Measurements from ENCODE around the gene MTX3. TPM values are rescaled to one million over a fixed set of nuclear protein-coding genes. Genes with fewer than 3 reads are reported as not detected.
A peak's percentile ranks its signal among the peaks of the same experiment; 100 is the strongest.

MTX3 gene
- total RNA-seq, 2 experiments from 2014 or later, result 13.3 to 16.8 TPM

DNA sequence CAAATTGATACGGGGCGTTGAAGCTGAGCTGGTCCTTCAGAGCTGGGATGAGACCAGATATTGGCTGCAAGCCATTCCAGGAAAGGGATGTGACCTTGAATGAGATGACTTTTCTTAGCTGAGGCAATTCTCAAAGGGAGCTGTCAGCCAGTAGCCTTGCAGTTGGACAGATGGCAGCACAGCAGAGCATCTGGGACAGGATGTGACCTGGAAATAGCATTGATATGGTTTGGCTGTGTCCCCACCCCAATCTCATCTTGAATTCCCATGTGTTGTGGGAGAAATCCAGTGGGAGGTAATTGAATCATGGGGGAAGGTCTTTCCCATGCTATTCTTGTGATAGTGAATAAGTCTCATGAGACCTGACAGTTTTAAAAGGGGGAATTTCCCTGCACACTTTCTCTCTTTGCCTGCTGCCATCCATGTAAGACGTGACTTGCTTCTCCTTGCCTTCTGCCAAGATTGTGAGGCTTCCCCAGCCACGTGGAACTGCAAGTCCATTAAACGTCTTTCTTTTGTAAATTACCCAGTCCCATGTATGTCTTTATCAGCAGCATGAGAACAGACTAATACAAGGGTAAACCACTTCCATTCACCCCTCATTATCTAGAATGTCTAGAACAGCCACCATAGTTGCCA lies 19.8 kb upstream of the MTX3 start:
- Mint-ChIP-seq H3K27ac (no peak overlapping the region), H3K9me3 (no peaks in the 10 kb centered on the region), H3K27me3 (no peaks in the 10 kb centered on the region), H3K36me3 (peaks cover 5% of the 10 kb centered on the region), H3K4me3 (no peak overlapping the region), H3K4me1 (ENCODE audit: low read depth) (no peaks in the 10 kb centered on the region)
- POLR2A ChIA-PET, result no interaction called here
- DNase-seq, result no peak
- CTCF ChIA-PET, result interaction anchor here (0.7 to 1.0 kb wide), 3 partner anchors 64 to 73 kb away, joined by 3 read pairs; no protein-coding TSS in a partner anchor
- intact Hi-C loops (cut with micrococcal nuclease), result no loop called here

GRCh38 chr5:80008995-80009765 lies 18.1 kb upstream of the MTX3 start:
- intact Hi-C loops (cut with micrococcal nuclease), result no loop called here
- Mint-ChIP-seq H3K9me3 (no peaks in the 10 kb centered on the region), H3K27ac (no peak overlapping the region), H3K4me1 (ENCODE audit: low read depth) (no peaks in the 10 kb centered on the region), H3K27me3 (no peaks in the 10 kb centered on the region), H3K4me3 (no peak overlapping the region), H3K36me3 (peaks cover 5% of the 10 kb centered on the region)
- no peak for DNase-seq
- ChIA-PET POLR2A (no interaction called here), CTCF (interaction anchor here (0.5 kb wide), 1 partner anchor 38 kb away, joined by 3 read pairs; no protein-coding TSS in a partner anchor)

- no peak overlapping the region for H3K27ac Mint-ChIP-seq
- no peaks in the 10 kb centered on the region for H3K9me3 Mint-ChIP-seq
- H3K27me3 Mint-ChIP-seq, result no peaks in the 10 kb centered on the region
- no peak overlapping the region for H3K4me3 Mint-ChIP-seq
- intact Hi-C loops (cut with micrococcal nuclease), result no loop called here
- peaks cover 7% of the 10 kb centered on the region for H3K36me3 Mint-ChIP-seq
- ChIA-PET CTCF (interaction anchor here (1.4 kb wide), 1 partner anchor 81 kb away, joined by 6 read pairs; no protein-coding TSS in a partner anchor), POLR2A (no interaction called here)
- H3K4me1 Mint-ChIP-seq (ENCODE audit: low read depth), result no peaks in the 10 kb centered on the region
- DNase-seq, result no peak
Measured at GRCh38 chr5:80002677-80003076, 11.6 kb upstream of the MTX3 start.

DNA sequence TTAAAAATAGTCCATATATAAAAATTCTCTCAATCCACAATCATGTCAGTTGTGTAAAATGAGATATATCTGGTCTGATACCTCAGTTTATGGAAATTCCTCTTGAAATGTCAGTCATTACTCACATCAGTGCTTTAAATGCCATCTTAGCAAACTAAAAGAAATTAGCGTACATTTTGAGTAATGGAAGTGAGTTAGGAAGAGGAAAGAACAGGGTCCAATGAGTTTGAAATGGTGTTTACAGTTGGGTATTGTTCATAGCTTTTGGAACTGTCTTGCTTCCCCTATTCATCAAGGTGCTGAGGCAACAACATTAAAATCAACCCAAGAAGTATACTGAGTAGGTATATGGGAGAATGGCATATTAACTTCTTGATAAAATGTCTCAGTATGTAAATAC lies 8.7 kb upstream of the MTX3 start:
- no peak for DNase-seq
- CTCF ChIA-PET, result no interaction called here
- Mint-ChIP-seq H3K36me3 (peaks cover 4% of the 10 kb centered on the region), H3K9me3 (no peaks in the 10 kb centered on the region), H3K4me3 (no peak overlapping the region), H3K27ac (no peak overlapping the region), H3K4me1 (ENCODE audit: low read depth) (no peaks in the 10 kb centered on the region), H3K27me3 (peaks cover 2% of the 10 kb centered on the region)
- POLR2A ChIA-PET, result no interaction called here
- intact Hi-C loops (cut with micrococcal nuclease), result loop anchor here (10.0 kb wide), 1 partner anchor 275 kb away; no protein-coding TSS in a partner anchor

GRCh38 chr5:79992891-79993657 lies 2.0 kb upstream of the MTX3 start:
- no peak overlapping the region for H3K4me3 Mint-ChIP-seq
- peaks cover 27% of the 10 kb centered on the region for H3K4me1 Mint-ChIP-seq (ENCODE audit: low read depth)
- peaks cover 10% of the 10 kb centered on the region for H3K36me3 Mint-ChIP-seq
- no peaks in the 10 kb centered on the region for H3K9me3 Mint-ChIP-seq
- peaks cover 2% of the 10 kb centered on the region for H3K27me3 Mint-ChIP-seq
- DNase-seq, result no peak
- ChIA-PET POLR2A (interaction anchor here (1.1 kb wide), 1 partner anchor 30 kb away, joined by 3 read pairs; no protein-coding TSS in a partner anchor), CTCF (interaction anchor here (0.5 to 1.5 kb wide), 2 partner anchors 15 to 44 kb away, joined by 3 to 6 read pairs; no protein-coding TSS in a partner anchor)
- intact Hi-C loops (cut with micrococcal nuclease), result loop anchor here (5.0 to 10.0 kb wide), 4 partner anchors 199 to 414 kb away; partner anchors contain the start of genes TENT2 and ZFYVE16
- H3K27ac Mint-ChIP-seq, result no peak overlapping the region

DNA sequence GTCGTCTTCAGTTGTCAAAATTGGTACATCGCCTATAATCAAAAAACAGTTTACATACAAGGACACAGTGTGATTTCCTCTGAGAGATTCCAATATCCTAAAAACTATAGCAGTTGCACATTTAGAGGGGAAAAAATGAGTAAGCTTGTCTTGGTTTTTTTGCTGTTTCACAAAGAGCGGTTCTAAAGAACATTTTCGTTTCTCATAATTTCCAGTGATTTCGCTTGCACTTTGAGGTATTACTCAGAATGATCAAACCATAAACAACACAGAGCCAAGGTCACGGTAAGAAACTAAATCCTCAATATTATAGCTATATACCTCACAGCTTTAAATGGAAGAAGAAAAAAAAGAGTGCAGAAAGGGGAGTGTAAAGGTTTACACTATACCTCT lies 861 bp downstream of the MTX3 start:
- CTCF ChIA-PET, result interaction anchor here (0.6 to 2.7 kb wide), 7 partner anchors 27 to 569 kb away, joined by 3 to 13 read pairs (median 4); no protein-coding TSS in a partner anchor
- Mint-ChIP-seq H3K4me3 (peak overlapping the region; percentile 84), H3K27ac (peak overlapping the region; percentile 96), H3K36me3 (peaks cover 28% of the 10 kb centered on the region), H3K27me3 (no peaks in the 10 kb centered on the region), H3K9me3 (no peaks in the 10 kb centered on the region), H3K4me1 (ENCODE audit: low read depth) (peaks cover 41% of the 10 kb centered on the region)
- POLR2A ChIA-PET, result interaction anchor here (0.6 to 1.9 kb wide), 10 partner anchors 10 to 756 kb away, joined by 3 to 37 read pairs (median 5); partner anchors contain the start of genes HOMER1 and SERINC5
- intact Hi-C loops (cut with micrococcal nuclease), result loop anchor here (1.0 to 10.0 kb wide), 15 partner anchors 9 to 477 kb away; partner anchors contain the start of genes TENT2 and ZFYVE16
- no peak for DNase-seq

- ChIA-PET CTCF (no interaction called here), POLR2A (no interaction called here)
- H3K9me3 Mint-ChIP-seq, result no peaks in the 10 kb centered on the region
- H3K4me3 Mint-ChIP-seq, result no peak overlapping the region
- peaks cover 51% of the 10 kb centered on the region for H3K36me3 Mint-ChIP-seq
- no peak overlapping the region for H3K27ac Mint-ChIP-seq
- intact Hi-C loops (cut with micrococcal nuclease), result no loop called here
- DNase-seq, result no peak
- H3K4me1 Mint-ChIP-seq (ENCODE audit: low read depth), result peaks cover 57% of the 10 kb centered on the region
- H3K27me3 Mint-ChIP-seq, result no peaks in the 10 kb centered on the region
Measured at GRCh38 chr5:79986260-79986659, 4.8 kb downstream of the MTX3 start.

GRCh38 chr5:79985288-79985687 lies 5.8 kb downstream of the MTX3 start:
- peaks cover 56% of the 10 kb centered on the region for H3K36me3 Mint-ChIP-seq
- H3K4me1 Mint-ChIP-seq (ENCODE audit: low read depth), result peaks cover 62% of the 10 kb centered on the region
- no peaks in the 10 kb centered on the region for H3K9me3 Mint-ChIP-seq
- no peak for DNase-seq
- H3K4me3 Mint-ChIP-seq, result no peak overlapping the region
- no peaks in the 10 kb centered on the region for H3K27me3 Mint-ChIP-seq
- ChIA-PET POLR2A (interaction anchor here (1.2 kb wide), 1 partner anchor 10 kb away, joined by 3 read pairs; no protein-coding TSS in a partner anchor), CTCF (no interaction called here)
- no peak overlapping the region for H3K27ac Mint-ChIP-seq
- intact Hi-C loops (cut with micrococcal nuclease), result no loop called here

- no peak overlapping the region for H3K4me3 Mint-ChIP-seq
- peaks cover 57% of the 10 kb centered on the region for H3K36me3 Mint-ChIP-seq
- no peaks in the 10 kb centered on the region for H3K27me3 Mint-ChIP-seq
- intact Hi-C loops (cut with micrococcal nuclease), result no loop called here
- H3K4me1 Mint-ChIP-seq (ENCODE audit: low read depth), result peaks cover 57% of the 10 kb centered on the region
- POLR2A ChIA-PET, result interaction anchor here (0.6 to 2.9 kb wide), 3 partner anchors 9 to 770 kb away, joined by 3 to 6 read pairs (median 4); no protein-coding TSS in a partner anchor
- CTCF ChIA-PET, result interaction anchor here (0.6 to 1.3 kb wide), 2 partner anchors 14 to 415 kb away, joined by 3 read pairs; no protein-coding TSS in a partner anchor
- DNase-seq, result no peak
- H3K27ac Mint-ChIP-seq, result peak overlapping the region; percentile 70
- H3K9me3 Mint-ChIP-seq, result no peaks in the 10 kb centered on the region
Measured at GRCh38 chr5:79984363-79984762, 6.7 kb downstream of the MTX3 start.

- ChIA-PET CTCF (interaction anchor here (1.3 kb wide), 1 partner anchor 13 kb away, joined by 3 read pairs; no protein-coding TSS in a partner anchor), POLR2A (interaction anchor here (1.0 to 2.9 kb wide), 2 partner anchors 18 to 20 kb away, joined by 3 to 6 read pairs; no protein-coding TSS in a partner anchor)
- Mint-ChIP-seq H3K4me1 (ENCODE audit: low read depth) (peaks cover 53% of the 10 kb centered on the region), H3K36me3 (peaks cover 56% of the 10 kb centered on the region), H3K9me3 (no peaks in the 10 kb centered on the region), H3K4me3 (no peak overlapping the region), H3K27ac (no peak overlapping the region), H3K27me3 (no peaks in the 10 kb centered on the region)
- DNase-seq, result no peak
- intact Hi-C loops (cut with micrococcal nuclease), result no loop called here
Measured at GRCh38 chr5:79983618-79984017, 7.4 kb downstream of the MTX3 start.

DNA sequence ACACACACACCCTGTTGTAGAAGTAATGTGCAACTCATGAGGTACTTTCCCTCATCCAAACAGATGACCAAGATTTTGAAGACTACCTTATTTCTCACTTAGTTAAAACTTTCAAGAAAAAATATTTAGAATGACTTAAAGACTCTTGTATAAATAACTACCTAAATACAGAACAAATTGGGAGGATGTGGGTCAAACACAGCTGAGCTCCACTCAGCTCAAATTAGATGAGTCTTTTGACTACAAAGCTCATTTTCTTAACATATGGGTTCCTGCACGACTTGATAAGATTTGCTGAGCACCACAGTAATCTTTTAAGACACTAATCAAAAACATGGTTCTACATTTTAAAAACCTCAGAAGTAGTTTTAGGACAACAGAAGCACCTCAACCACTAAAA lies 8.9 kb downstream of the MTX3 start:
- Mint-ChIP-seq H3K27me3 (no peaks in the 10 kb centered on the region), H3K4me3 (no peak overlapping the region), H3K27ac (peak overlapping the region; percentile 2), H3K4me1 (ENCODE audit: low read depth) (peaks cover 44% of the 10 kb centered on the region), H3K36me3 (peaks cover 55% of the 10 kb centered on the region), H3K9me3 (no peaks in the 10 kb centered on the region)
- intact Hi-C loops (cut with micrococcal nuclease), result no loop called here
- no peak for DNase-seq
- POLR2A ChIA-PET, result interaction anchor here (2.9 kb wide), 1 partner anchor 19 kb away, joined by 6 read pairs; no protein-coding TSS in a partner anchor
- CTCF ChIA-PET, result interaction anchor here (2.1 kb wide), 1 partner anchor 101 kb away, joined by 6 read pairs; no protein-coding TSS in a partner anchor

Measured in activated CD4-positive, alpha-beta memory T cell treated with anti-CD3 and anti-CD28 coated beads for 36 hours (primary cell).